Heart left ventricle (tissue), 16 donors: ENCODE measurements around the gene MAP4K1. TPM values are rescaled to one million over a fixed set of nuclear protein-coding genes. Genes with fewer than 3 reads are reported as not detected.

Experiments used
- ATAC-seq, 4 donors: fragments of 200-7000 bp; cut with Tn5 transposase; one replicate each; pipeline ENCODE4 v1.9.1; 2020 to 2022; ENCODE audit warnings: moderate library complexity in 4 of 4, mild to moderate bottlenecking in 3 of 4, moderate number of reproducible peaks in 1 of 4
- DNase-seq, 5 donors: peaks; one replicate each; pipeline ENCODE4 v3.0.0-alpha.2; 2020
- H3K27ac ChIP-seq, 12 donors: fragments of 200-600 bp; sonication (generic) in 4 of 12; one replicate each; pipeline versions ENCODE4 v1.5.0 to v1.8.0; 2016 to 2022; ENCODE audit warnings: mild to moderate bottlenecking in 2 of 12
- H3K27me3 ChIP-seq, 9 donors: fragments of 200-600 bp; sonication (generic) in 2 of 9; one replicate each; pipeline versions ENCODE4 v1.5.1 to v1.8.0; 2016 to 2022; ENCODE audit warnings: mild to moderate bottlenecking in 3 of 9
- H3K36me3 ChIP-seq, 9 donors: fragments of 200-600 bp; sonication (generic) in 2 of 9; one replicate each; pipeline versions ENCODE4 v1.5.0 to v1.8.0; 2018 to 2022; ENCODE audit warnings: mild to moderate bottlenecking in 2 of 9
- H3K4me1 ChIP-seq, 12 donors: fragments of 200-600 bp; sonication (generic) in 4 of 12; one replicate each; pipeline versions ENCODE4 v1.5.0 to v1.8.0; 2016 to 2022; ENCODE audit warnings: mild to moderate bottlenecking in 3 of 12
- H3K4me3 ChIP-seq, 12 donors: fragments of 200-600 bp; sonication (generic) in 4 of 12; one replicate each; pipeline versions ENCODE4 v1.5.0 to v1.8.0; 2017 to 2022; ENCODE audit warnings: mild to moderate bottlenecking in 9 of 12, moderate library complexity in 4 of 12
- H3K9me3 ChIP-seq, 12 donors: fragments of 200-600 bp; sonication (generic) in 4 of 12; one replicate each; pipeline versions ENCODE4 v1.5.0 to v1.8.0; 2016 to 2022; ENCODE audit warnings: mild to moderate bottlenecking in 1 of 12
- CTCF ChIP-seq, 12 donors: fragments of 200-600 bp; sonication (generic) in 4 of 12; IDR thresholded peaks; one replicate each; pipeline versions ENCODE4 v1.5.0 to v1.8.0; 2018 to 2022; ENCODE audit warnings: antibody characterized with exemption in 12 of 12, mild to moderate bottlenecking in 5 of 12
- POLR2A ChIP-seq, 2 donors: fragments of 450-650 bp; IDR thresholded peaks; one replicate each; pipeline ENCODE4 v1.6.1; 2017; ENCODE audit warnings: antibody characterized with exemption in 2 of 2, mild to moderate bottlenecking in 2 of 2, moderate library complexity in 2 of 2
- WGBS, 4 donors: extraction: QIAGEN DNeasy Blood & Tissue Kit in 2 of 4; methylation state at CpG; one replicate each; pipeline versions ENCODE4 v1.1.5 to v1.1.7; 2013 to 2018; 5-methylcytosine and 5-hydroxymethylcytosine counted together
- intact Hi-C, 10 donors: fragments of 100-400 bp; cut with DNase I; formaldehyde crosslinking; loops; one replicate each; pipeline versions ENCODE4 v1.11.1 to v1.14.2; 2022
- polyA plus RNA-seq, 2 donors: library from polyadenylated mRNA; stranded (reverse); fragments of 200-250 nt; gene quantifications; one replicate each; pipeline ENCODE4 v1.2.3, GENCODE V29; 2013
- total RNA-seq, 9 donors: library from RNA; depleted of rRNA in 2 of 9; stranded (reverse); fragments of >200 nt in 2 of 9; fragmentation: NEBNext Ultra II Directional in 3 of 9; extraction: Animal tissue kit (Norgen Biotek cat#: 25700) in 3 of 9; gene quantifications; one replicate each; pipeline versions ENCODE4 v1.1.0 to v1.2.4, GENCODE V29; 2016 to 2023
- donor health status: ischemic (EF 13 %, LVEDD 7.1; RV severe dilation, severe dysfunction).
- donor health status: healthy with polysubstance abuse.
- donor health status: DM: no; HTN: yes; CAD: no.
- donor health status: DM: no; HTN: no; CAD: no.
- donor health status: ischemic (EF 25% LVEDD 6.9; RV normal size, moderate dysfunction).
- donor health status: ischemic (EF 25% LVEDD 5.7; RV mildly dilated, moderate dysfunction).
- donor health status: healthy.
- donor health status: DM: yes; HTN: yes; CAD: no.
- donor health status: ischemic (EF 35%, LVEDD 5.7; RV mildly dilated, moderate dysfunction).
- donor health status: nonischemic (EF 11% LVEDD 7.7; RV severe dilation, severe dysfunction).
- donor health status: DM: yes; HTN: yes; CAD: no.
- donor health status: PGD.
- donor health status: ischemic (EF 29% LVEDD 5.4; RV normal size, mild dysfunction).
- donor health status: nonischemic (EF 23%, LVEDD 6.1; RV moderate dilation, normal function).

The MAP4K1 gene
- total and polyA plus RNA-seq, 11 donors = 0.69 to 9.9 (median 2.7) TPM

DNA sequence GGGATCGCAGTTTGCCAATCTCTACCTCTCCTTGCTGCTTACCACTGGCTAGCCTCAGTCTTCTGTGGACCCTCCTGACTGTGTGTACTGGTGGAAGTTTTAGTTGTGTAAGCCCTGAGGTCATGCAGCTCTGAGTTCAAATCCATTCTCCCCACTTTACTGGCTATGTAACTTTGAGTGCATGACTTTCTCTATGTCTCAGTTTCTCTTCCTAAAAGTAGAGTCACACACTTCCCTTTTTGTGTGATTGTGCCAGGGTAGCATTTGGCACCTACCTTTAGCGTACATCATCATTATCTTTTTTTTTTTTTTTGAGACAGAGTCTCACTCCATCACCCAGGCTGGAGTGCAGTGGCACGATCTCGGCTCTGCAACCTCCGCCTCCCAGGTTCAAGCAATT lies 70.3 kb downstream of the MAP4K1 start:
- 88 to 94% (median 92%) methylated on average over 5 of the region's 5 CpGs for WGBS, 4 donors
- intact Hi-C loops = loop anchor here in 8 of 10 donors (5.0 to 10.0 kb wide), 6 partner anchors 67 to 387 kb away; partner anchors contain the start of genes MRPS12 (in 5 of the 8), SARS2 (in 5 of the 8), EIF3K (in 1 of the 8) and MAP4K1 (in 1 of the 8)

DNA sequence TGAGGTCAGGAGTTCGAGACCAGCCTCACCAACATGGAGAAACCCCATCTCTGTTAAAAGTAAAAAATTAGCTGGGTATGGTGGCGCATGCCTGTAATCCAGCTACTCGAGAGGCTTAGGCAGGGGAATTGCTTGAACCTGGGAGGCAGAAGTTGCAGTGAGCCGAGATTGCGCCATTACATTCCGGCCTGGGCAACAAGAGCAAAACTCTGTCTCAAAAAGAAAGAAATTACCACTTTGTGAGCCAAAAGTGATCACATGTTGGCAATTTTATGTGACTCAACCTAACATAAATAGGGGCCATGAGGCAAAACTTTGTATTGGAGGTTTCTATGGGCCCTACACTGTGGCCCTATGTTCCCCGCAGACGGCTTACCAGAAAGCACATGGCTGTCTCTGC lies 72.2 kb downstream of the MAP4K1 start:
- DNase-seq (no peak), ATAC-seq (no peak)
- intact Hi-C loops = loop anchor here in 8 of 10 donors (5.0 to 10.0 kb wide), 6 partner anchors 69 to 389 kb away; partner anchors contain the start of genes MRPS12 (in 5 of the 8), SARS2 (in 5 of the 8), EIF3K (in 1 of the 8) and MAP4K1 (in 1 of the 8)
- no peaks in the 10 kb centered on the region for H3K27me3 ChIP-seq
- H3K4me1 ChIP-seq = peaks cover 0 to 14% (median 5%) of the 10 kb centered on the region in 12 donors
- no peaks in the 10 kb centered on the region for H3K36me3 ChIP-seq
- H3K27ac ChIP-seq = no peak overlapping the region
- no peaks in the 10 kb centered on the region for H3K9me3 ChIP-seq
- TF ChIP-seq CTCF (IDR thresholded peaks at IDR 0.05) (no peak), POLR2A (IDR thresholded peaks at IDR 0.05) (no peak)
- 97 to 98% (median 97%) methylated on average over 8 of the region's 8 CpGs for WGBS, 4 donors
- no peak overlapping the region for H3K4me3 ChIP-seq

More for the DNA sequence above, 70.3 kb downstream of the MAP4K1 start:
- no peak overlapping the region for H3K4me3 ChIP-seq
- H3K9me3 ChIP-seq = no peaks in the 10 kb centered on the region
- TF ChIP-seq CTCF (IDR thresholded peaks at IDR 0.05) (no peak), POLR2A (IDR thresholded peaks at IDR 0.05) (no peak)
- H3K27ac ChIP-seq = no peak overlapping the region
- DNase-seq (no peak), ATAC-seq (no peak)
- H3K27me3 ChIP-seq = peaks cover 0 to 7% (median 0%) of the 10 kb centered on the region in 9 donors
- H3K4me1 ChIP-seq = peaks cover 0 to 14% (median 5%) of the 10 kb centered on the region in 12 donors
- H3K36me3 ChIP-seq = no peaks in the 10 kb centered on the region

GRCh38 chr19:38544569-38545315 lies 73.0 kb downstream of the MAP4K1 start:
- WGBS, 4 donors = 38 to 44% (median 41%) methylated on average over 6 of the region's 6 CpGs
- TF ChIP-seq CTCF (IDR thresholded peaks at IDR 0.05) = peak in 4 of 12 donors; percentile 59 to 69 (median 60)
- no peak for TF ChIP-seq POLR2A (IDR thresholded peaks at IDR 0.05)
- Histone ChIP-seq H3K27ac (peak overlapping the region in 1 of 12 donors; percentile 14), H3K9me3 (no peaks in the 10 kb centered on the region), H3K36me3 (no peaks in the 10 kb centered on the region), H3K27me3 (no peaks in the 10 kb centered on the region), H3K4me1 (peaks cover 0 to 14% (median 5%) of the 10 kb centered on the region in 12 donors), H3K4me3 (peak overlapping the region in 3 of 12 donors; percentile 23 to 44 (median 29))
- intact Hi-C loops = loop anchor here (1.0 to 10.0 kb wide), 11 partner anchors 70 to 408 kb away; partner anchors contain the start of genes MRPS12 (in 7 of the 10), SARS2 (in 7 of the 10), EIF3K (in 1 of the 10) and MAP4K1 (in 1 of the 10)
- no peak for DNase-seq
- ATAC-seq = no peak
